OCI-LY1 (cell line): Measurements from ENCODE around the gene RTKN.

ENCODE experiments used
- H2AFZ ChIP-seq: fragments of 200-600 bp; sonication (generic), shearing (Covaris generic); 2 replicates; pipeline ENCODE4 v1.6.0; 2014; ENCODE audit warnings: antibody characterized with exemption, mild to moderate bottlenecking, low read length
- H3F3A ChIP-seq: fragments of 200-600 bp; sonication (generic), shearing (Covaris generic); 2 replicates; pipeline ENCODE4 v1.6.0; 2014; ENCODE audit warnings: mild to moderate bottlenecking, antibody characterized with exemption, low read length, moderate library complexity; ENCODE audit not compliant: insufficient read depth
- H3K27ac ChIP-seq: fragments of 200-600 bp; sonication (generic); 2 replicates; pipeline ENCODE4 v1.5.1; 2014; ENCODE audit warnings: low read length, mixed run types, mild to moderate bottlenecking, low read depth; ENCODE audit not compliant: poor library complexity, severe bottlenecking
- H3K27me3 ChIP-seq: fragments of 200-600 bp; sonication (generic); 2 replicates; pipeline ENCODE4 v1.6.0; 2014; ENCODE audit warnings: antibody characterized with exemption, mild to moderate bottlenecking, low read length, moderate library complexity; ENCODE audit not compliant: insufficient read depth
- H3K36me3 ChIP-seq: fragments of 200-600 bp; sonication (generic); 2 replicates; pipeline ENCODE4 v1.6.1; 2014; ENCODE audit warnings: mild to moderate bottlenecking, antibody characterized with exemption, low read length, moderate library complexity, mixed read lengths; ENCODE audit not compliant: insufficient read depth
- H3K4me1 ChIP-seq: fragments of 200-600 bp; sonication (generic); 2 replicates; pipeline ENCODE4 v1.5.1; 2014; ENCODE audit warnings: mild to moderate bottlenecking, low read length, moderate library complexity; ENCODE audit not compliant: insufficient read depth, severe bottlenecking
- H3K4me2 ChIP-seq: fragments of 200-600 bp; sonication (generic), shearing (Covaris generic); 2 replicates; pipeline ENCODE4 v1.6.1; 2014; ENCODE audit warnings: low read length
- H3K4me3 ChIP-seq: fragments of 200-600 bp; sonication (generic); 2 replicates; pipeline ENCODE4 v1.5.1; 2014; ENCODE audit warnings: low read length, low read depth, mild to moderate bottlenecking, mixed read lengths; ENCODE audit not compliant: poor library complexity, severe bottlenecking
- H3K79me2 ChIP-seq: fragments of 200-600 bp; shearing (Covaris generic); 2 replicates; pipeline ENCODE4 v1.6.1; 2016; ENCODE audit warnings: mixed run types, low read length, mixed read lengths; ENCODE audit not compliant: insufficient read depth
- H3K9ac ChIP-seq: fragments of 200-600 bp; sonication (generic), shearing (Covaris generic); 2 replicates; pipeline ENCODE4 v1.6.1; 2014; ENCODE audit warnings: mild to moderate bottlenecking, low read length, mixed read lengths
- H3K9me2 ChIP-seq: fragments of 200-600 bp; sonication (generic), shearing (Covaris generic); 2 replicates; pipeline ENCODE4 v1.6.1; 2014; ENCODE audit warnings: low read depth, mild to moderate bottlenecking, low read length, mixed read lengths
- H3K9me3 ChIP-seq: fragments of 200-600 bp; shearing (Covaris generic); 2 replicates; pipeline ENCODE4 v1.6.1; 2014; ENCODE audit warnings: low read length, mixed read lengths
- H4K20me1 ChIP-seq: fragments of 200-600 bp; sonication (generic), shearing (Covaris generic); 2 replicates; pipeline ENCODE4 v1.6.0; 2016; ENCODE audit warnings: mild to moderate bottlenecking, low read length; ENCODE audit not compliant: insufficient read depth
- EZH2 ChIP-seq: fragments of 200-600 bp; sonication (generic), shearing (Covaris generic); IDR thresholded peaks from 2 replicates; pipeline ENCODE4 v1.8.0; 2017; ENCODE audit warnings: borderline replicate concordance, mixed run types, mild to moderate bottlenecking, antibody characterized with exemption, low read length, moderate library complexity, mixed read lengths
- TF ChIP-seq, protein P1 (sequence below): fragments of 200-600 bp; sonication (generic), shearing (Covaris generic); IDR thresholded peaks from 2 replicates; pipeline ENCODE4 v1.5.1; 2017; ENCODE audit warnings: mild to moderate bottlenecking, antibody characterized with exemption, low read length, moderate library complexity, mixed read lengths

The RTKN gene

GRCh38 chr2:74387346-74387745, 54.4 kb downstream of the RTKN start:
- Histone ChIP-seq H3K79me2 (0 out of 2 replicates have a peak, but pooled peaks cover 3% of the 10 kb centered on the region), H3K27ac (no peak overlapping the region), H3K4me3 (no peak overlapping the region), H2AFZ (no peak overlapping the region), H4K20me1 (no peaks in the 10 kb centered on the region), H3K9me3 (no peaks in the 10 kb centered on the region), H3K36me3 (no peaks in the 10 kb centered on the region; the same call in 1 of the 2 replicates), H3K9me2 (no peaks in the 10 kb centered on the region), H3K9ac (no peak overlapping the region), H3K27me3 (no peaks in the 10 kb centered on the region), H3K4me2 (no peak overlapping the region), H3K4me1 (peaks cover 20% of the 10 kb centered on the region), H3F3A (no peaks in the 10 kb centered on the region)
- no peak for TF ChIP-seq EZH2

GRCh38 chr2:74385396-74385795, 56.3 kb downstream of the RTKN start:
- Histone ChIP-seq H3K4me2 (no peak overlapping the region), H4K20me1 (no peaks in the 10 kb centered on the region), H3F3A (no peaks in the 10 kb centered on the region), H2AFZ (no peak overlapping the region), H3K4me3 (no peak overlapping the region), H3K79me2 (no peaks in the 10 kb centered on the region), H3K27ac (no peak overlapping the region), H3K9me3 (no peaks in the 10 kb centered on the region), H3K36me3 (peaks cover 7% of the 10 kb centered on the region; the same call in 1 of the 2 replicates), H3K9ac (no peak overlapping the region), H3K27me3 (no peaks in the 10 kb centered on the region), H3K9me2 (no peaks in the 10 kb centered on the region), H3K4me1 (peaks cover 12% of the 10 kb centered on the region)
- TF ChIP-seq, protein P1, sequence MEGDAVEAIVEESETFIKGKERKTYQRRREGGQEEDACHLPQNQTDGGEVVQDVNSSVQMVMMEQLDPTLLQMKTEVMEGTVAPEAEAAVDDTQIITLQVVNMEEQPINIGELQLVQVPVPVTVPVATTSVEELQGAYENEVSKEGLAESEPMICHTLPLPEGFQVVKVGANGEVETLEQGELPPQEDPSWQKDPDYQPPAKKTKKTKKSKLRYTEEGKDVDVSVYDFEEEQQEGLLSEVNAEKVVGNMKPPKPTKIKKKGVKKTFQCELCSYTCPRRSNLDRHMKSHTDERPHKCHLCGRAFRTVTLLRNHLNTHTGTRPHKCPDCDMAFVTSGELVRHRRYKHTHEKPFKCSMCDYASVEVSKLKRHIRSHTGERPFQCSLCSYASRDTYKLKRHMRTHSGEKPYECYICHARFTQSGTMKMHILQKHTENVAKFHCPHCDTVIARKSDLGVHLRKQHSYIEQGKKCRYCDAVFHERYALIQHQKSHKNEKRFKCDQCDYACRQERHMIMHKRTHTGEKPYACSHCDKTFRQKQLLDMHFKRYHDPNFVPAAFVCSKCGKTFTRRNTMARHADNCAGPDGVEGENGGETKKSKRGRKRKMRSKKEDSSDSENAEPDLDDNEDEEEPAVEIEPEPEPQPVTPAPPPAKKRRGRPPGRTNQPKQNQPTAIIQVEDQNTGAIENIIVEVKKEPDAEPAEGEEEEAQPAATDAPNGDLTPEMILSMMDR: no peak

GRCh38 chr2:74384051-74384450, 57.7 kb downstream of the RTKN start:
- Histone ChIP-seq H3F3A (no peaks in the 10 kb centered on the region), H4K20me1 (no peaks in the 10 kb centered on the region), H3K36me3 (peaks cover 7% of the 10 kb centered on the region; the same call in 1 of the 2 replicates), H3K9me2 (no peaks in the 10 kb centered on the region), H3K27ac (no peak overlapping the region), H2AFZ (no peak overlapping the region), H3K9me3 (no peaks in the 10 kb centered on the region), H3K79me2 (no peaks in the 10 kb centered on the region), H3K9ac (no peak overlapping the region), H3K4me2 (no peak overlapping the region), H3K27me3 (no peaks in the 10 kb centered on the region), H3K4me3 (no peak overlapping the region), H3K4me1 (peaks cover 11% of the 10 kb centered on the region)
- no peak for TF ChIP-seq EZH2
- TF ChIP-seq, protein P1: no peak

- H3K36me3 ChIP-seq: peaks cover 7% of the 10 kb centered on the region; the same call in 1 of the 2 replicates
- no peaks in the 10 kb centered on the region for H4K20me1 ChIP-seq
- H3K79me2 ChIP-seq: no peaks in the 10 kb centered on the region
- no peaks in the 10 kb centered on the region for H3K27me3 ChIP-seq
- H3K9me2 ChIP-seq: no peaks in the 10 kb centered on the region
- no peak overlapping the region for H2AFZ ChIP-seq
- no peak overlapping the region for H3K4me3 ChIP-seq
- no peak overlapping the region for H3K9ac ChIP-seq
- no peaks in the 10 kb centered on the region for H3F3A ChIP-seq
- H3K9me3 ChIP-seq: no peaks in the 10 kb centered on the region
- H3K4me2 ChIP-seq: no peak overlapping the region
- TF ChIP-seq, protein P1: no peak
- no peak overlapping the region for H3K27ac ChIP-seq
- H3K4me1 ChIP-seq: peaks cover 11% of the 10 kb centered on the region
These were observed 58.5 kb downstream of the RTKN start for GRCh38 chr2:74383254-74383653.
